M059J (cell line): Measurements from ENCODE around the gene CFAP97D1. TPM values are rescaled to one million over a fixed set of nuclear protein-coding genes. Genes with fewer than 3 reads are reported as not detected.
"Not testable (repeated sequence)": the region's sequence is repeated elsewhere in the genome, so short reads cannot be mapped to it uniquely, and the experiment has no call there.

Experiments
- DNase-seq: peaks from one replicate; pipeline ENCODE4 v3.0.0-alpha.2; 2012; ENCODE audit warnings: low read depth
- total RNA-seq: library from RNA; depleted of rRNA; stranded (reverse); fragments of >200 nt; shearing (Covaris generic); gene quantifications from 2 replicates; pipeline ENCODE4 v1.2.3, GENCODE V29; 2014

The CFAP97D1 gene
- total RNA-seq, 1 experiment from 2014 or later, result not detected

- DNase-seq, result not testable (repeated sequence)
Measured at GRCh38 chr17:43798024-43798423, 17.8 kb downstream of the CFAP97D1 start.

DNA sequence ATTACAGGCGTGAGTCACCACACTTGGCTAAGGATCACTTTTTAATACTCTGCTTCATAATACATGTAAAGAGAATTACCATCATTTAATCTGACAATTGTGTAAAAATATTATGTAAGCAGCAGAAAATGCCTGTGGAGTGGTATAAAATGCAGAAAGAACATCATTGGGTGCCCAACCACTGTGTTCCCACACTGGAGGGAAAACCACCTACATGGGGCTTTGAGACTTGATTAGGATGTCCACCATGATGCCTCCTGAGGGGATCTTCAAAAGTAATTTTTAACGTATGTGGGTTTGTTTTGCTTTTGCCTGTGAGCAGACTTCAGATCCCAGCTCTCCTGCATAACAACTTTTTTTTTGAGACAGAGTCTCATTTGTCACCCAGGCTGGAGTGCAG, 18.8 kb downstream of the CFAP97D1 start:
- no peak for DNase-seq

- no peak for DNase-seq
Measured at GRCh38 chr17:43800736-43801135, 20.5 kb downstream of the CFAP97D1 start.

DNA sequence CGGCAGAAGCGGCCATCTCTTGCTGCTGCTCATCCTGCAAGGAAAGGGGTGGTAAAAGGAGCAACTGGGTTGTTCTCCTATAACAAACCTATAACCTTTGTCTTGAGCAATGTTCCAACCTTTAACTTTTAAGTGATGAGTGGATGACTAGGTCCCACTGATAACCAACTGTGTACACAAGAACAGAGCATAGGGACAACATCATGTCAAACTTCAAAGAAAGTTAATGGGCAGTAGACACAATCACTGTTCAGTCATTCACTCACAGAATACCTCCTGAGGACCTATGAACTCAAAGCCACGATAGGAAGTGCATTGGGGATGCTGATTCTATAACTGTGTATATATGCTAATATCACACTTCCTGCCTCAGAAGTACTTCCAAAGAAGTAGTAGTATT, 21.6 kb downstream of the CFAP97D1 start:
- no peak for DNase-seq

DNA sequence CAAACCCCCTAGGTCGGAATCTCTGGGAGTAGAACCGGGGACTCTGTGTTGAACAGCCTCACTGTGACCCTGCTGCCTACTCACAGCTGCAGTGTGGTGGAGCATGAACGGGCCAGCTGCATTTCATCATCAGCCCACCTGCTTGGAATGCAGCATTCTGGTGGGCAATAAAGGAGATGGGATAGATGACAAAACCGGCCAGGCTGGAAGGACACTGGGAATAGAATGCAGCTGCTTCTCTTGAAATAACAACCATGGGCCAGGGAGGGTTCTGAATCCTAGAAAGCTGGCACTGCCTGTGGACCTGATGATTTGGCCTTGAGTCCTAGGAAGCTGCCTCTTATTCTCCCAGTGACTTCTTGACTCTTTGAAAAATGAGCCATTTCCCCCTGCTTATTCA, 23.5 kb downstream of the CFAP97D1 start:
- DNase-seq, result no peak

GRCh38 chr17:43805117-43805516, 24.9 kb downstream of the CFAP97D1 start:
- no peak for DNase-seq

DNA sequence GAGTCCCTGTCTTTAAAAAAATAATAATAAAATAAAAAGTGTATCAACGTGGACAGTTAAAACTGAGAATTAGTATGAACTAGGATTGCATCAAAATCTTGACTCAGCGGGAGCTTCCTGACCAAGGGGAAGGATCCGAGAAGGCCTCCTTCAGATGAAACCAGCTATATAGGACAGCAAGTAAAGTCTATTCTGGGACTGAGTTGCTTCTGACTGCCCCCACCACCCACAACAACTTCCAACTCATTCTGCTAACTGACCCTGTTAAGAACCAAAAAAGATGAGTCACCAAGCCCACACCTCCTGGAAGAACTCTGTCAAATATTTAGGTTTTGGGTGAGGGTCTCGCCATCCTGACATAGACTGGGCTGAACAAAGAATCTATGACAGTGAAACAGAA, 27.8 kb downstream of the CFAP97D1 start:
- DNase-seq, result no peak

- no peak for DNase-seq
Measured at GRCh38 chr17:43809121-43809520, 28.9 kb downstream of the CFAP97D1 start.

GRCh38 chr17:43810226-43810715, 30.0 kb downstream of the CFAP97D1 start:
- DNase-seq, result no peak

DNA sequence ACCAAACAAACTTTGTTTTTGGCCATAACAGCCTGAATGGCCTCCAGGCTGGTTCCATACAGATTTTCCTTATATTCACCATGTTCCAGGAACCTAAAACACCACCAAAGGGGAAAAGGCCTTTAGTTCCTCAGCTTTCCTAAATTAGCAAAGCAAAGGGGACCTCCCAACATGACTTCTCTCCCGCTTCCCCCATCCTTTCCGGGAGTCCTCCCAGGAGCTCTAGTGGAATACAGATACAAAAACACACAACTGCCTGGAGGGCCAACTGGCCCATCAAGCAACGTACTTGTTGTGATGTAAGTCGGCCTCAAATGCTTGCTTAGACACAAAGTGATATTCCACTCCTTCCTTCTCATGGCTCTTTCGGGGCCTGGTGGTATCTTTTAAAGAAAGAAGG, 30.6 kb downstream of the CFAP97D1 start:
- no peak for DNase-seq

- no peak for DNase-seq
Measured at GRCh38 chr17:43812396-43813265, 32.4 kb downstream of the CFAP97D1 start.

GRCh38 chr17:43813386-43813785, 33.2 kb downstream of the CFAP97D1 start:
- DNase-seq, result no peak

DNA sequence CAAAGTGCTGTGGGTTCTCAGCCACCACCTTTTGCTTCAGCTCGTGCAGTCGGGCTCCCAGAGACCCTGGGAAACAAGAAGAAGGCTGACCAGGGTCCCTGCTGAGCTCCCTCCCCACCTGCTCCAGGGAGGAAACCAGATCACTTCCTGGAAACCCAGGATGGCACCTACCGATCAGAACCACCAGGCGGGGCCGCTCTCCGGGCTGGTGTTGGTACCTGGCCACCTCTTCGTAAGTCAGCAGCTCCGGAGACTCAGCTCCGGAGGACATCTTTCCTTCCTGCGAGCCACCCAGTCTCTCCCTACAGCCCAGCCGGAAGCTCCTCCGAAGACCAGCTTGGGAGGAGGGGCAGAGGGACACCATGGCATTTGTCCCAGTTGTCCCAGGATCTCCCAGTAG, 33.8 kb downstream of the CFAP97D1 start:
- DNase-seq, result no peak

GRCh38 chr17:43814714-43815113, 34.5 kb downstream of the CFAP97D1 start:
- DNase-seq, result peak; percentile 75

DNA sequence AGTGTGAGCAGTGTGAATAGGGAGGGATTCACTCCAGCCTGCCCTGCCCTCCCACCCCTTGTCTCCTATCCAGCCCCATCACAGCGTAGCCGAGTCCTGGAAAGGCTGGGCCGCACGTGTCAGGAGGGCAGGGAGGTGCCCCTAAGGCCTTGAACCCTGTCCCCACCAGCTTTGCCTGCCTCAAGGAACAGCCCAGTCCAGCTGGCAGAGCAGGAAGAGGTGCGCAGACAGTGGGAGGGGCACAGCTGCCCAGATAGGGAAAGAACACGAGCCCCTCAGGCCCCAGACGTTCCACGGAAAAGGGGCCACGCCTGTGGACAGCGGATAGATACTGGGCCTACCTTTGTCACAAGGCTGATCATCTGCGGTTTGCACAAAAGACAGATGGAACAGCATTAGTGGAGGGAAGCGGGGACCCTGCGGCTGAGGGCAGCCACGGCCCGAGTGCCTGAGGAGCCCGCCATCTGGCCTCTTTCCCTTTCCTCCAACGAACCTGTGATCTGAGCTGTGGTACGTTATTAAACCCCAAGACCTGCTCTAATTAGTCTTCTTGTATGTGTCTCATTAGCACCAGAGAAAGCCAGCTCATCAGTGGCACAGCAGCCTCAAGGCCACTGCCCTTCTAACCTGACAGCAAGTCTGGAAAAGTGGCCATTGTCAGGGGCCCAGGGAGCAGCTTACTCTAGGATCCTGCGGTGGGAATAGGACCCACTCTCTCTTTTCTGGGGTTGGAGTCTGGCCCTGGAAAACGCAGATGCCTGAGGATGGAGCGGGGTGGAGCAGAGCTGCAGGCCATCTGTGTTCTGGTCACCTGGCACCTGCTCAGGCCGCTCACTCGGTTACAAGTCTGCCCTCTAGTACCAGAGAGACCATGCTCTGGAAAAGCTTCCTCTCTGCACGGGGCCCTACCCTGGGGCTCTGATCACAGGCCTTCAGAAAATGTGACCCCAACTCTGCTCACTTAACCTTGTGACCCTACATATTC, 36.4 kb downstream of the CFAP97D1 start:
- no peak for DNase-seq

GRCh38 chr17:43817826-43818225, 37.6 kb downstream of the CFAP97D1 start:
- no peak for DNase-seq

DNA sequence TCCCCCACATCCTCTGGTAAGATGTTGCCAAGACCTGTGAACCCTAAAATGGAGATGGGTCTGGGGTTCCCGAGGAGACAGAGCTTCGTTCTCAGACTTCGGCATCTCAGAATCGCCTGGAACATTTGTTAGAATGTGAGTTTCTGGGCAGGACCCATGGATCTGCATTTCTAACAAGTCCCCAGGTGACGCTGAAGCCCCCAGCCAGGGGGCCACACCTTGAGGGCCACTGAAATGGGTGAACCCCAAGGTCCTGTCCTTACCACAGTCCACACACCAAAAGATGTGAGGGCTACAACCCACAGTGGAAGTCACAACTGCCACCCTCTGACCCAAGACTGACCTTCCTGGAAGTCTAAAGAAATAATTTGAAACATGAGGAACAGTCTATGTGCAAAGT, 38.7 kb downstream of the CFAP97D1 start:
- DNase-seq, result no peak

- DNase-seq, result no peak
Measured at GRCh38 chr17:43820759-43821158, 40.5 kb downstream of the CFAP97D1 start.

GRCh38 chr17:43822570-43823190, 42.4 kb downstream of the CFAP97D1 start:
- DNase-seq, result peak; percentile 21

DNA sequence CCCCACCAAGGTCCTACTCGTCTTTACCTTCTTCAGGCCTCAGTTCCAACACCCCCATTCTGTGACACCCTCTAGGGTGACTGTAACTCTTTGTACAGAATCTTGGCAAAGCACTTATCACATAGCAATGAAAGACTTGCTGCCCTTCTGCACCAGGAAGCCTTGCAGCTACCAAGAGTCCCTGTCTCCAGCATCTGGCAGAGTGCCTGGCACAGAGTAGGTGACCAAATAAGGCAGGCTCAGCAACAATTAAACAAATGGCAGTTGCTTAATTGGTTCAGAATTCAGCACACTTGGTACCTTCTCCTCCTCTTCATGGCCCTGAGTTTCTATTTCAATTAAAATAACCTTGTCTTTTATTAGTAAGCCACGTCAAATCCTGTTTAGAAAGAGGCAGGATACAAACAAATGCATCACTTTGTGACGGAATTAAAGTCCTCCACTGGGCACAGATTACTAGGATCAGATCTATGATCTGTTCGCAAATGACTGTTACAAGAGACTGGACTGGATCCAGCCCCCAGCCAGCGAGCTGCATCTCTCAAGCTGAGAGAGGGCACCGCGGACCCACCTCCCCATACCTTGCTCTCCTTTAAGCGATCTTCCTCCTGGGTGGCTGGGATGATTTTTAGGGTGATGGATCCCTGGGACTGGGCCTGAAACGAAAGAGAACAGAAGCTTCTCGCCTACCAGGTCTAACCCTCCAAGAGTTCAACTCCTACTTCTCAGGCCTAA, 43.3 kb downstream of the CFAP97D1 start:
- DNase-seq, result no peak

- DNase-seq, result no peak
Measured at GRCh38 chr17:43825567-43825966, 45.3 kb downstream of the CFAP97D1 start.
